Activated T-helper 9 cell treated with anti-CD3 and anti-CD28 coated beads, Interleukin-2, amount 50 U/mL, for 16 hours (primary cell): ENCODE measurements around the gene ARHGAP45.
"Not testable (repeated sequence)": the region's sequence is repeated elsewhere in the genome, so short reads cannot be mapped to it uniquely, and the experiment has no call there.

Experiments
- DNase-seq: peaks from one replicate; pipeline ENCODE4 v3.0.0-alpha.2; 2020; ENCODE audit warnings: low read depth

ARHGAP45 gene, protein sequence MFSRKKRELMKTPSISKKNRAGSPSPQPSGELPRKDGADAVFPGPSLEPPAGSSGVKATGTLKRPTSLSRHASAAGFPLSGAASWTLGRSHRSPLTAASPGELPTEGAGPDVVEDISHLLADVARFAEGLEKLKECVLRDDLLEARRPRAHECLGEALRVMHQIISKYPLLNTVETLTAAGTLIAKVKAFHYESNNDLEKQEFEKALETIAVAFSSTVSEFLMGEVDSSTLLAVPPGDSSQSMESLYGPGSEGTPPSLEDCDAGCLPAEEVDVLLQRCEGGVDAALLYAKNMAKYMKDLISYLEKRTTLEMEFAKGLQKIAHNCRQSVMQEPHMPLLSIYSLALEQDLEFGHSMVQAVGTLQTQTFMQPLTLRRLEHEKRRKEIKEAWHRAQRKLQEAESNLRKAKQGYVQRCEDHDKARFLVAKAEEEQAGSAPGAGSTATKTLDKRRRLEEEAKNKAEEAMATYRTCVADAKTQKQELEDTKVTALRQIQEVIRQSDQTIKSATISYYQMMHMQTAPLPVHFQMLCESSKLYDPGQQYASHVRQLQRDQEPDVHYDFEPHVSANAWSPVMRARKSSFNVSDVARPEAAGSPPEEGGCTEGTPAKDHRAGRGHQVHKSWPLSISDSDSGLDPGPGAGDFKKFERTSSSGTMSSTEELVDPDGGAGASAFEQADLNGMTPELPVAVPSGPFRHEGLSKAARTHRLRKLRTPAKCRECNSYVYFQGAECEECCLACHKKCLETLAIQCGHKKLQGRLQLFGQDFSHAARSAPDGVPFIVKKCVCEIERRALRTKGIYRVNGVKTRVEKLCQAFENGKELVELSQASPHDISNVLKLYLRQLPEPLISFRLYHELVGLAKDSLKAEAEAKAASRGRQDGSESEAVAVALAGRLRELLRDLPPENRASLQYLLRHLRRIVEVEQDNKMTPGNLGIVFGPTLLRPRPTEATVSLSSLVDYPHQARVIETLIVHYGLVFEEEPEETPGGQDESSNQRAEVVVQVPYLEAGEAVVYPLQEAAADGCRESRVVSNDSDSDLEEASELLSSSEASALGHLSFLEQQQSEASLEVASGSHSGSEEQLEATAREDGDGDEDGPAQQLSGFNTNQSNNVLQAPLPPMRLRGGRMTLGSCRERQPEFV

DNA sequence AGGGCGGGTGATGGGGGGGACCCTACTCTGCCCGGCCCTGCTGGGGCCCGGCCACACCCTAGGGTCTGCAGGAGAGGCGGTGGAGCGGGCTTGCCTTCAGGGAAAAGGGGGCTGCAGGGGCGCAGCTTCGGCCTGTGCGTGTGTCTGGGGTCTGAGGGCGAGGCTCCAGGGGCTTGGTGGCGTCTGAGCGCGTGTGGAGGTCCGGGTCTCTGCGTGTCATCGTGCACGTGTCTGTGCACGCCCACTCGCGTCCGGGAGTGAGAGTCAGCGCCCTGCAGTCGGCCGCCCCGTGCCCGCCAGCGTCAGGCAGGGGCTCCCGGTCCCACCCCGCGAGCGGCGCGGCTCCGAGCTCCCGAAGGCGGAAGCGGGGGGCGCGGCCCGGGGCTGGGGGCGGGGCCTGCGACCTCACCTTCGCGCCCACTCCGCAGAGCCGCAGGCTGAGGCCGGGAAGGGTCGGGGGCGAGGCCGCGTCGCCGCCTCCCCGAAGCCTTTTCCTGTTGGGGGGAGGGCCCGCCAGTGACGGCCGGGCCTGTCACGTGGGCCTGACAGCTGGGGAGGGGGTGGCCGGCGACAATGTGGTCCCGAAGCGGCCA is at the start of gene ARHGAP45:
TSS of gene ARHGAP45 (plus strand) at position 420 of the 593 bp plus-strand sequence. CDS start 239 bp downstream, outside the sequence.
- DNase-seq, result peak; percentile 78

DNA sequence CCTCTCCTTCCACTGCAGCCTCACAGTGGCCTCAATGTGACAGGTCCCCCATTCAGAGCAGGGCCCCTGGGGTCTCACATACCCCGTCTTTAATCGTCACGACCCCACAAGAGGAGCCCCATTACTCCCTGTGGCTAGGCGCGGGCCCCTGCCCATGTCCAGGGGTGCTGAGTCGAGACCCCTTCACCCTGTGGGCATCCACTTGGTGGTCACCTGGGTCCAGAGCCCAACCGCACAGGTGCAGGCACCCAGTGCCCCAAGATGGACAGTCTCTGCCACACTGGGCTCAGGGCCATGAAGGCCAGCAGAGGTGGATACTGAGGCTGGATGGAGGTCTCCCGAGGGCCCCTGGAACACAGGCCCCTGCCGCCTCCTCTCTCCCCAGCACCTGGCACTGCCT is 49.1 kb upstream of the ARHGAP45 start:
- DNase-seq, result no peak

- no peak for DNase-seq
Measured at GRCh38 chr19:1018393-1018792, 48.6 kb upstream of the ARHGAP45 start.

- no peak for DNase-seq
Measured at GRCh38 chr19:1018932-1019615, 47.9 kb upstream of the ARHGAP45 start.

- DNase-seq, result no peak
Measured at GRCh38 chr19:1019616-1019961, 47.4 kb upstream of the ARHGAP45 start.

DNA sequence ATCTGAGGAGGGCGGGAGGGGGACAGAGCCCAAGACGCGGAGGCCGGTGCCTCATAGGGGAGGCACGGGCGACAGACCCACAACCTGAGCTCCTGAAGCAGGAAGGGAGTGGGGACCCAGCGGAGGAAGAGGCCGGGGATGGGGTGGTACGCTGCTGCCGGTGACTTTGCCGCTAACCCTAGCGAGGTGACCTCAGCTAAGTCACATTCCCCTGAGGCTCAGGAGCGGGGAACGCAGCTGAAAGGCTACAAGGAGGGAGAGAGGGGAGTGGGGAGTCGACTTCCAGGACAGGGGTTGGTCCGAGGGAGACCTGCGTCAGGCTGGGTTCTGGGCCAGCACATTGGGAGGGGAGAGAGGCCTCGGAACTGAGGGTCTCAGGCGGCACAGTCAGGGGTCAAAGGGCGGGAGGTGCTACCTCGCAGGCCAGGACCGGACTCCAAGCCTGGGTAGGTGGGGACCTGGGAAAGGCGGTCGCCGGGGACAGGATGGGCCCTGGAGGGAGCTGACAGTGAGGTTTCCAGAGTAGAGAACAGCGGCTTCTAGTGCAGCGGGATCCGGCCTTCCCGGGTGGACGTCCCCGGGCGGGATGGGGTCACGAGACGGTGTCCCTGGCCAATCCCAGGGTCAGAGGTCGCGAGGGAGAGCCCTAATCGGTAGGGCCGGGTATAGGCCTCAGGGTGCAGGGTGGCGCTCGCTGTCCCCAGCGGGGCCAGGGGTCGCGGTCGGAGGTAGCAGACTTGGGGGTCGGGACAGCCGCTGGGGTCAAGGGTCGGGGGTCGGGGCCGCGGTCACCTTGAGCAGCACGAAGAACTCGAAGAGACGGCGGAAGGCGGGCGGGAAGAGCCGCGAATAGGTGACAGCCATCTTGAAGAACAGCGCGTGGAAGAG is 46.7 kb upstream of the ARHGAP45 start:
- no peak for DNase-seq

GRCh38 chr19:1020868-1021425 is 46.0 kb upstream of the ARHGAP45 start, which contains the start of gene TMEM259:
Gene TMEM259 (minus strand): TSS chr19:1021123. CDS start chr19:1020996, 127 bp downstream.
- DNase-seq, result peak; percentile 95

- not testable (repeated sequence) for DNase-seq
Measured at GRCh38 chr19:1023883-1024188, 43.1 kb upstream of the ARHGAP45 start.

DNA sequence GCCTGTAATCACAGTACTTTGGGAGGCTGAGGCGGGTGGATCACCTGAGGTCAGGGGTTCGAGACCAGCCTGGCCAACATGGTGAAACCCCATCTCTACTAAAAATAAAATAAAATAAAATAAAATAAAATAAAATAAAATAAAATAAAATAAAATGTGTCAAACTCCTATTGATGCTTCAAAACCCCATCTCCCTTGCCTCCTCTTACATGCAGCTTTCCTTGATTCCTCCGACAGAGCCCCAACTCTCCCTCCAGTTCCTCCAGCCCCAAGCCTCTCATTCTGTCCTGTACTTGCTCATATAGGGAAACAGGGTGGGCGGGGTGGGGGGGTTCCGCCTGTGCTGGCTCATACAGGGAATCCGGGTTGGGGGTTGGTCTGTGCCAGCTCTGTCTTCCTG is 41.9 kb upstream of the ARHGAP45 start:
- DNase-seq, result not testable (repeated sequence)

DNA sequence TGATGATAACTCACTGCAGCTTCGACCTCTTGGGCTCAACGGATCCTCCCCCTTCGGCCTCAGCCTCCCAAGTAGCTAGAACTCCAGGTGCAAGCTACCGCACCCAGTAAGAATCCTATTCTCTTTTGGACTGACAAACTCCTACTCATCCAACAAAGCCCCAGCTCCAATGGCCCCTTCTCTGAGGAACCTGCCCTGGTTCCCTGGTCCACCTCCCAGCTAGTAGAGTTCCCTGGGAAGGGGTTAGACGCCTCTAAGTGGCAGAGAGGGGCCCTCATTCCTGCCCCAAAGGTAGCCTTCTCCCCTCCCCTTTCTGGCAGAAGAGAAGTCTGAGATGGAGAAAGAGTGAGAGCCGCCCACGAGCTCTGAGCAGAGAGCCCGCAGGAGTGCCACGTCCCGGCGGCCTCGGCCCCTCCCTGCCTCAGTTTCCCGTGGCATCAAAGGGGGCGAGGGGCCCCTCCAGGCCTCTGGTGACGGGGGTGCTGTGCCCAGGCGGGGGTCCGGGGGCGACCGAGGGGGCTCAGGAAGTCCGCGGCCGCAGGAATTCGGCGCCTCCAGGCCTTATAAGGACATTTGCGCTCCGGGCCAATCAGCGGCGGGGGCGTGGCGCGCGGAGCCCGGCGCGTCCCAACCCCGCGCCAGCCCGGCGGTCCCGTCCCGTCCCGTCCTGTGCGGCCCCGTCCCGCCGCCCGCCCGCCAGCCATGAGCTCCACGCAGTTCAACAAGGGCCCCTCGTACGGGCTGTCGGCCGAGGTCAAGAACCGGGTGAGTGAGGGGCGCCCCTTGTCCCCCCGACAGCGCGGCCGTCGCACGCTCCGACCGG is 40.8 kb upstream of the ARHGAP45 start, which contains the start of gene CNN2:
TSS of gene CNN2 (plus strand) at position 649 of the 823 bp plus-strand sequence. CDS start at position 703, 54 bp downstream.
- DNase-seq, result peak; percentile 49

GRCh38 chr19:1026783-1027649 is 40.0 kb upstream of the ARHGAP45 start:
- no peak for DNase-seq

DNA sequence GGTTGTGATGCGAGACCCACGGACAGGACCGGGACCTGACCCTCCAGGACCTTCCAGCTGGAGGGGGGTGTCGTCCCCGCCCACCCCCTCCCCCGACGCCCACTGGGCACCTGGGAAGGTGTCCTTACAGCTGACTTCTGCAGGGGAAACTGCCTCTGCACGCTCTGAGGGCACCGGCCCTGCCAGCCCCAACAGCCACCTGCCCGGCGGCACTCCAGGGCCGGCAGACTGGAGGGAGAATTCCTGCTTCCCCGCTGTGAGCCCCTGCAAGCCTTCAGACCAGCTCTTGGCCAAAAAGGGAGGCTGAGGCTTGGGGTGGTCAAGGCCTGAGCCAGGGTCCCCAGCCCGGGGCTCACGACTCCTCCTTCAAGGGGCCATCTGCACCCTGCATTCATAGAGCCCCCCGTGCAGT is 39.3 kb upstream of the ARHGAP45 start:
- no peak for DNase-seq

DNA sequence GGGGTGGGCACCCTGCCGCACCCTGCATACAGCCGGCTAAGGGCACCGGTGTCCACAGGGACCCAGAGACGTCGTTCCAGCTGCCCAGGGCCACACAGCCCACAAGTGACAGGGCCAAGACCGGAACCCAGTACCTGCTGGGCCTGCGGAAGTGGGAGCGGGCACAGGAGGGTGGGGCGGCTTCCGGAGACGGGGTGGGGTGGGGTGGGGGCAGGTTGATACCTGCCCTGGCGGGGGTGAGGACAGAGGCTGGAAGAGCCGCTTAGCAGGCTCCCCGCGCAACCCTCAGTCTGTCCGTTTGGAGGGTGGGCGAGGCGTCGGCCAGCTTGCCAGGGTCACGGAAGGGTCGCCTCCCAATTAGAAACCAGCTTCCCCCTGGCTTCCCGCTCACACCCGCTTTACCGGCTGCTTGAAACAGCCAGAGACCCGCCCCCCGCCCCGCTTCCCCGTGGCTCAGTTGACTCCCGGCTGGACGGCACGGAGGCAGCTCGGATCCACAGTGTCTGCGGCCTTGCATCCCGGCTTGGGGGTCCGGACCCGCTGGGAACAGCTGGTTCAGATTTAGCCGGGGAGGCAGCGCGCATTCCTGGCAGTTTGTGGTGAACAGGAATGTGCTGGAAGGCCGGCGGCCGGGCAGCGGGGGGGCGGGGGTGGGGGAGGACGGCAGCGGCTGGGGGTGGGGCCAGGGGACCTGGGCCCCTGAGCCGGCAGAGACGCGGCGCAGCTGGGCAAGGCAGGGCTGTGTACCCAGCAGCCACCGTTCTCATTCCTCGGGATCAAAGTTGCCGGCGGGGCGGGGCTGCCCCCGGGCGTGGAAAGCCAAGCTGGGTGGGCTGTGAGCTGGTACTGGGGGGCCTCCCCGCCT is 38.7 kb upstream of the ARHGAP45 start:
- peak; percentile 45 for DNase-seq

GRCh38 chr19:1032264-1032867 is 34.6 kb upstream of the ARHGAP45 start:
- no peak for DNase-seq

DNA sequence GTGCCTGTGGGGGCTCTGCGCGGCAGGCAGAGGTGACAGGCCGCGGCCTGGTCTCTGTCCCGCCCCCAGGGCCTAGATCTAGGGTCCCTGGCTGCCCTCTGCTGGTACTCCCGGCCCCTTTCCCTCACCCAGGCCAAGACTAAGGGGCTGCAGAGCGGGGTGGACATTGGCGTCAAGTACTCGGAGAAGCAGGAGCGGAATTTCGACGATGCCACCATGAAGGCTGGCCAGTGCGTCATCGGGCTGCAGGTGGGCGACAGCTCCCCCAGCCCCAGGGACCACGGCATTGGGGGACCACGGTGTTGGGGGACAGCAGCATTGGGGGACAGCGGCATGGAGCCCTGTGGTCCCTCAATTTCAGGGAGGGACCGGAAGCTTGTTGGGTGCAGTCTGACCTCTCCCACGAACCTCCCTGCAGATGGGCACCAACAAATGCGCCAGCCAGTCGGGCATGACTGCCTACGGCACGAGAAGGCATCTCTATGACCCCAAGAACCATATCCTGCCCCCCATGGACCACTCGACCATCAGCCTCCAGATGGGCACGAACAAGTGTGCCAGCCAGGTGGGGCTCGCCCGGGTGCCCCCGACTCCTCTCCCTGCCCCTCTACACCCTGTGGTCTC is 30.9 kb upstream of the ARHGAP45 start:
- DNase-seq, result no peak

GRCh38 chr19:1037621-1038064 is 29.3 kb upstream of the ARHGAP45 start:
- DNase-seq, result no peak
